OCI-LY3 (cell line): ENCODE results near the gene ALDH1A3.

ENCODE experiments used
- EZH2phosphoT487 ChIP-seq: fragments of 200-600 bp; shearing (Covaris generic); IDR thresholded peaks from 2 replicates; pipeline ENCODE4 v1.6.1; 2018; ENCODE audit warnings: antibody characterized with exemption, mixed run types, low read depth
- TF ChIP-seq, protein P1 (sequence below): fragments of 200-600, 300-600 bp; sonication (generic); IDR thresholded peaks from 2 replicates; pipeline ENCODE4 v1.5.1; 2014; ENCODE audit warnings: antibody characterized with exemption, low read length, low read depth

DNA sequence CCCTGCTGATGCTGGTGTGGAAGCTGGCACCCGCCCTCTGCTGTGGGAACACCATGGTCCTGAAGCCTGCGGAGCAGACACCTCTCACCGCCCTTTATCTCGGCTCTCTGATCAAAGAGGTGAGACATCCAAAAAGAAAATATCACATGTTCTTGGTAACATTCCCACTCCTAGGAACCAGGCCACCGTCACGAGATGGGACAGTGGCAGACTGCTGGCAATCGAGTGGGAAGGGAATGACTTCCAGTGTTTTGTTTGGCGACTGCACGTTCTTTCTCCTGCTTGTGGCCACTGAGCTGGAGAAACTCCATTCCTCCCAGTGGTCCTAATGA lies 14.3 kb downstream of the ALDH1A3 start:
- TF ChIP-seq, protein P1, sequence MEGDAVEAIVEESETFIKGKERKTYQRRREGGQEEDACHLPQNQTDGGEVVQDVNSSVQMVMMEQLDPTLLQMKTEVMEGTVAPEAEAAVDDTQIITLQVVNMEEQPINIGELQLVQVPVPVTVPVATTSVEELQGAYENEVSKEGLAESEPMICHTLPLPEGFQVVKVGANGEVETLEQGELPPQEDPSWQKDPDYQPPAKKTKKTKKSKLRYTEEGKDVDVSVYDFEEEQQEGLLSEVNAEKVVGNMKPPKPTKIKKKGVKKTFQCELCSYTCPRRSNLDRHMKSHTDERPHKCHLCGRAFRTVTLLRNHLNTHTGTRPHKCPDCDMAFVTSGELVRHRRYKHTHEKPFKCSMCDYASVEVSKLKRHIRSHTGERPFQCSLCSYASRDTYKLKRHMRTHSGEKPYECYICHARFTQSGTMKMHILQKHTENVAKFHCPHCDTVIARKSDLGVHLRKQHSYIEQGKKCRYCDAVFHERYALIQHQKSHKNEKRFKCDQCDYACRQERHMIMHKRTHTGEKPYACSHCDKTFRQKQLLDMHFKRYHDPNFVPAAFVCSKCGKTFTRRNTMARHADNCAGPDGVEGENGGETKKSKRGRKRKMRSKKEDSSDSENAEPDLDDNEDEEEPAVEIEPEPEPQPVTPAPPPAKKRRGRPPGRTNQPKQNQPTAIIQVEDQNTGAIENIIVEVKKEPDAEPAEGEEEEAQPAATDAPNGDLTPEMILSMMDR: no peak
- TF ChIP-seq EZH2phosphoT487: no peak
